HepG2 (cell line): Measurements from ENCODE around the gene PDZD7. TPM values are rescaled to one million over a fixed set of nuclear protein-coding genes. Genes with fewer than 3 reads are reported as not detected.

Experiments used
- ATAC-seq: fragments of 200-7000 bp; cut with Tn5 transposase; 3 replicates; pipeline ENCODE4 v1.9.1; 2020; ENCODE audit warnings: mild to moderate bottlenecking, moderate library complexity
- BruUV-seq: library from RNA; stranded (reverse); fragments of 400-500 nt; replicated peaks from 2 replicates; lab custom pipeline; 2021; lab: Mats Ljungman, UMichigan
- CTCF ChIA-PET: fragments of 300-600 bp; formaldehyde crosslinking; extraction: SDS; loops from one replicate; lab custom pipeline; 2021; ENCODE audit warnings: low total read pairs, inconsistent platforms, low intra/inter-chr PET ratio; lab: Yijun Ruan, JAX
- POLR2A ChIA-PET: fragments of 350-600 bp; sonication (Branson Sonifier 250); formaldehyde crosslinking; loops from one replicate; lab custom pipeline; 2020; ENCODE audit warnings: antibody characterized with exemption, inconsistent platforms; lab: Yijun Ruan, JAX
- DNase-seq: peaks from one replicate; pipeline ENCODE4 v3.0.0-alpha.2; 2015; ENCODE audit warnings: low spot score
- FAIRE-seq: peaks from 3 replicates; lab custom pipeline; 2011; peaks lifted over from hg19 to GRCh38; lab: Jason Lieb, UNC
- H2AFZ ChIP-seq: one replicate; pipeline ENCODE4 v1.6.1; 2011; ENCODE audit warnings: low read length, inconsistent platforms
- H3K27ac ChIP-seq: fragments of 300-600 bp; 3 replicates; pipeline ENCODE4 v1.8.0; 2011; ENCODE audit warnings: mixed run types, mild to moderate bottlenecking, mixed read lengths, low read length, inconsistent platforms; ENCODE audit not compliant: insufficient read depth; ENCODE audit errors: extremely low read length
- H3K27me3 ChIP-seq, 2 experiments: fragments of 200-600 bp in 1 of 2; 2 replicates in 1 of 2; 3 replicates in 1 of 2; pipeline versions ENCODE4 v1.6.0 to v1.8.0; 2011; ENCODE audit warnings: low read length in 2 of 2, mild to moderate bottlenecking in 2 of 2, moderate library complexity in 2 of 2, inconsistent platforms in 1 of 2; ENCODE audit not compliant: insufficient read depth in 2 of 2, control insufficient read depth in 1 of 2
- H3K36me3 ChIP-seq, 2 experiments: fragments of 200-600 bp in 1 of 2; replicated peaks in 1 of 2; 2 replicates in 1 of 2; 3 replicates in 1 of 2; pipeline versions ENCODE4 v1.5.1 to v1.8.0; 2011; ENCODE audit warnings: low read length in 2 of 2, inconsistent platforms in 1 of 2; ENCODE audit not compliant: insufficient read depth in 2 of 2, control insufficient read depth in 1 of 2
- H3K4me1 ChIP-seq: 2 replicates; pipeline ENCODE4 v1.5.1; 2012; ENCODE audit warnings: low read length, inconsistent platforms; ENCODE audit not compliant: insufficient read depth
- H3K4me2 ChIP-seq: 2 replicates; pipeline ENCODE4 v1.6.0; 2011; ENCODE audit warnings: low read depth, low read length, inconsistent platforms
- H3K4me3 ChIP-seq, 3 experiments: fragments of 200-600 bp in 1 of 3; sonication (generic), shearing (Covaris generic) in 1 of 3; replicated peaks in 1 of 3; 2 replicates each; pipeline ENCODE4 v1.5.1; 2011 to 2016; ENCODE audit warnings: low read length in 3 of 3, inconsistent platforms in 2 of 3, low read depth in 2 of 3, mild to moderate bottlenecking in 2 of 3, control low read depth in 1 of 3, mixed read lengths in 1 of 3; ENCODE audit not compliant: insufficient read depth in 1 of 3
- H3K79me2 ChIP-seq: one replicate; pipeline ENCODE4 v1.6.1; 2011; ENCODE audit warnings: low read length, inconsistent platforms; ENCODE audit not compliant: insufficient read depth
- H3K9ac ChIP-seq: 2 replicates; pipeline ENCODE4 v1.6.0; 2011; ENCODE audit warnings: mild to moderate bottlenecking, low read depth, low read length, inconsistent platforms; ENCODE audit not compliant: insufficient read depth
- H3K9me3 ChIP-seq: 2 replicates; pipeline ENCODE4 v1.5.1; 2012; ENCODE audit warnings: mild to moderate bottlenecking, low read length
- H4K20me1 ChIP-seq: 2 replicates; pipeline ENCODE4 v1.6.0; 2011; ENCODE audit warnings: inconsistent platforms, mild to moderate bottlenecking, low read length, moderate library complexity; ENCODE audit not compliant: insufficient read depth
- FOXP1 ChIP-seq, 2 experiments: fragments of 450-650 bp in 1 of 2; IDR thresholded peaks; 2 replicates each; pipeline ENCODE4 v1.6.1; 2017 to 2018; ENCODE audit warnings: antibody characterized with exemption in 1 of 2
- IKZF1 ChIP-seq: fragments of 450-650 bp; IDR thresholded peaks from 2 replicates; pipeline ENCODE4 v1.7.1; 2016
- KAT8 ChIP-seq: IDR thresholded peaks from 2 replicates; pipeline ENCODE4 v1.6.1; 2016; ENCODE audit warnings: missing genetic modification reagents, missing compliant biosample characterization
- KDM5B ChIP-seq: sonication (generic); formaldehyde crosslinking; IDR thresholded peaks from 2 replicates; pipeline ENCODE4 v1.4.0; 2020; ENCODE audit warnings: missing genetic modification reagents, mild to moderate bottlenecking, borderline replicate concordance
- KDM6A ChIP-seq: IDR thresholded peaks from 2 replicates; pipeline ENCODE4 v1.6.1; 2016; ENCODE audit warnings: low read depth
- MYNN ChIP-seq: sonication (generic); formaldehyde crosslinking; IDR thresholded peaks from 2 replicates; pipeline ENCODE4 v1.4.0; 2020; ENCODE audit warnings: mild to moderate bottlenecking, low read depth, missing genetic modification reagents
- PLRG1 ChIP-seq: fragments of 450-650 bp; conservative IDR thresholded peaks from 2 replicates; pipeline ENCODE4 v1.6.1; 2016
- ZKSCAN1 ChIP-seq: fragments of 150-350 bp; IDR thresholded peaks from 2 replicates; pipeline ENCODE4 v1.6.1; 2014; ENCODE audit warnings: low read length
- ZNF12 ChIP-seq: sonication (generic); formaldehyde crosslinking; IDR thresholded peaks from 2 replicates; pipeline ENCODE4 v1.5.0; 2020; ENCODE audit warnings: missing genetic modification reagents
- ZNF713 ChIP-seq: sonication (generic); formaldehyde crosslinking; IDR thresholded peaks from 2 replicates; pipeline ENCODE4 v1.4.0; 2020; ENCODE audit warnings: mild to moderate bottlenecking, missing genetic modification reagents
- ZNF784 ChIP-seq: sonication (generic); formaldehyde crosslinking; IDR thresholded peaks from 2 replicates; pipeline ENCODE4 v1.5.1; 2020; ENCODE audit warnings: missing genetic modification reagents, mild to moderate bottlenecking, borderline replicate concordance
- ZSCAN25 ChIP-seq: sonication (generic); formaldehyde crosslinking; IDR thresholded peaks from 2 replicates; pipeline ENCODE4 v1.8.0; 2022; ENCODE audit warnings: mild to moderate bottlenecking, missing genetic modification reagents
- WGBS: methylation state at CpG from one replicate; pipeline ENCODE4 v1.1.6; 2017; ENCODE audit warnings: low lambda C conversion rate; 5-methylcytosine and 5-hydroxymethylcytosine counted together
- in situ Hi-C: cut with HindIII; loops from 2 replicates; pipeline ENCODE4 v1.10.0; 2017; ENCODE audit warnings: low pct_unique_long_range_greater_than_20kb; ENCODE audit not compliant: extremely low pct_ligation_motif_present
- intact Hi-C: fragments of 100-400 bp; cut with micrococcal nuclease; formaldehyde crosslinking; loops from one replicate; pipeline ENCODE4 v1.10.0; 2022; ENCODE audit not compliant: unreplicated experiment
- polyA plus RNA-seq, 8 experiments: library from polyadenylated mRNA; depleted of rRNA in 3 of 8; stranded (reverse) in 7 of 8; unstranded in 1 of 8; fragments of >200 nt; fragmentation: Illumina TruSeq in 4 of 8; extraction: Trizol in 4 of 8; gene quantifications; 2 replicates each; pipeline versions ENCODE4 v1.2.1 to v1.2.3, GENCODE V29; 2011 to 2016; ENCODE audit warnings: low read depth in 4 of 8, missing spikeins in 1 of 8, mixed read lengths in 1 of 8; ENCODE audit not compliant: insufficient read depth in 1 of 8
- total RNA-seq, 5 experiments: library from RNA; depleted of rRNA; stranded (reverse); fragments of >200 nt; fragmentation: Illumina TruSeq; extraction: Trizol; gene quantifications; 2 replicates each; pipeline ENCODE4 v1.2.3, GENCODE V29; 2016; ENCODE audit warnings: low read depth in 1 of 5
- TF ChIP-seq, protein P1 (sequence below): sonication (generic); formaldehyde crosslinking; IDR thresholded peaks from 2 replicates; pipeline ENCODE4 v1.5.1; 2020; ENCODE audit warnings: missing genetic modification reagents, mild to moderate bottlenecking, borderline replicate concordance
- TF ChIP-seq, protein P2 (sequence below): sonication (generic); formaldehyde crosslinking; conservative IDR thresholded peaks from 2 replicates; pipeline ENCODE4 v1.4.0; 2020; ENCODE audit warnings: missing genetic modification reagents

PDZD7 gene
- total and polyA plus RNA-seq, 2 of the 13 experiments (the other 11 are each of a cell fraction or from before 2014, with no cell fraction given), result 0.58 to 0.73 TPM

DNA sequence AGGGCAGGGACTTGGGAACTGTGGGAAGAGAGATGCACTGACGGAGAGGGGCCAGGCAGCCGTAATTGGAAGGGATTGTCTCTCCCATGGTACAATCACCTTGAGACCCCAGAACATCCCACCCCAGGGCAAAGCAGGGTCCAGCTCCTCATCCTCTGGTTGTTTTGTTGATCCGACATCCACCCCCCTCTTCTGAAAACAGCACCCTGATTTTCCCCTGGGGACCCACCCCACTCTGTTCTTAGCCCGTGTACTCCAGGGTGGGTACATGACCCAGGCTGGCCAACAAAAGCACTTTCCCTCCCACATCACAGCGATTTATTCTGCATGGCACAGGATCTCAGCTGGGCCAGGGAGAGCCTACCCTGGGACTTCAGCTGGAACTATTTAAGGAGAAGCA lies 14.1 kb downstream of the PDZD7 start (continued):
- TF ChIP-seq ZNF713 (CRISPR knock-in tag) (no peak), PLRG1 (no peak), FOXP1 (IDR thresholded peaks at IDR 0.05) (no peak), FOXP1 (CRISPR knock-in tag; IDR thresholded peaks at IDR 0.05) (no peak), ZNF784 (no peak), KDM5B (CRISPR knock-in tag) (no peak)
- TF ChIP-seq, protein P1, sequence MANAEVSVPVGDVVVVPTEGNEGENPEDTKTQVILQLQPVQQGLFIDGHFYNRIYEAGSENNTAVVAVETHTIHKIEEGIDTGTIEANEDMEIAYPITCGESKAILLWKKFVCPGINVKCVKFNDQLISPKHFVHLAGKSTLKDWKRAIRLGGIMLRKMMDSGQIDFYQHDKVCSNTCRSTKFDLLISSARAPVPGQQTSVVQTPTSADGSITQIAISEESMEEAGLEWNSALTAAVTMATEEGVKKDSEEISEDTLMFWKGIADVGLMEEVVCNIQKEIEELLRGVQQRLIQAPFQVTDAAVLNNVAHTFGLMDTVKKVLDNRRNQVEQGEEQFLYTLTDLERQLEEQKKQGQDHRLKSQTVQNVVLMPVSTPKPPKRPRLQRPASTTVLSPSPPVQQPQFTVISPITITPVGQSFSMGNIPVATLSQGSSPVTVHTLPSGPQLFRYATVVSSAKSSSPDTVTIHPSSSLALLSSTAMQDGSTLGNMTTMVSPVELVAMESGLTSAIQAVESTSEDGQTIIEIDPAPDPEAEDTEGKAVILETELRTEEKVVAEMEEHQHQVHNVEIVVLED (CRISPR knock-in tag), result no peak
- TF ChIP-seq, all 625 proteins: peak for 0

- H2AFZ ChIP-seq, result no peak overlapping the region
- intact Hi-C loops (no loop called here), in situ Hi-C loops (no loop called here)
- ChIA-PET POLR2A (interaction anchor here (1.0 to 6.0 kb wide), 2 partner anchors 17 to 137 kb away, joined by 3 to 56 read pairs; partner anchors contain the start of gene LZTS2), CTCF (interaction anchor here (1.4 to 6.1 kb wide), 2 partner anchors 19 to 25 kb away, joined by 3 to 240 read pairs; partner anchors contain the start of gene LZTS2)
- H3K4me1 ChIP-seq, result peaks cover 67% of the 10 kb centered on the region
- no peak for FAIRE-seq
- no peaks in the 10 kb centered on the region for H4K20me1 ChIP-seq
- no peak overlapping the region for H3K4me3 ChIP-seq
- no peaks in the 10 kb centered on the region for H3K79me2 ChIP-seq
- H3K36me3 ChIP-seq, result no peaks in the 10 kb centered on the region
- 60% methylated on average over 1 of the region's 8 CpGs for WGBS
- DNase-seq, result no peak
- no peak overlapping the region for H3K9ac ChIP-seq
- no peak overlapping the region for H3K4me2 ChIP-seq
- ATAC-seq, result no peak
- BruUV-seq, result no TSS peak
- H3K27ac ChIP-seq, result no peak overlapping the region
- H3K27me3 ChIP-seq, result peaks cover 0 to 6% of the 10 kb centered on the region in 2 experiments; a peak in 1 of 5 replicates
- TF ChIP-seq ZSCAN25, result no peak
- no peak for TF ChIP-seq MYNN (CRISPR knock-in tag)
- TF ChIP-seq KDM6A (CRISPR knock-in tag), result no peak
- TF ChIP-seq, protein P2, sequence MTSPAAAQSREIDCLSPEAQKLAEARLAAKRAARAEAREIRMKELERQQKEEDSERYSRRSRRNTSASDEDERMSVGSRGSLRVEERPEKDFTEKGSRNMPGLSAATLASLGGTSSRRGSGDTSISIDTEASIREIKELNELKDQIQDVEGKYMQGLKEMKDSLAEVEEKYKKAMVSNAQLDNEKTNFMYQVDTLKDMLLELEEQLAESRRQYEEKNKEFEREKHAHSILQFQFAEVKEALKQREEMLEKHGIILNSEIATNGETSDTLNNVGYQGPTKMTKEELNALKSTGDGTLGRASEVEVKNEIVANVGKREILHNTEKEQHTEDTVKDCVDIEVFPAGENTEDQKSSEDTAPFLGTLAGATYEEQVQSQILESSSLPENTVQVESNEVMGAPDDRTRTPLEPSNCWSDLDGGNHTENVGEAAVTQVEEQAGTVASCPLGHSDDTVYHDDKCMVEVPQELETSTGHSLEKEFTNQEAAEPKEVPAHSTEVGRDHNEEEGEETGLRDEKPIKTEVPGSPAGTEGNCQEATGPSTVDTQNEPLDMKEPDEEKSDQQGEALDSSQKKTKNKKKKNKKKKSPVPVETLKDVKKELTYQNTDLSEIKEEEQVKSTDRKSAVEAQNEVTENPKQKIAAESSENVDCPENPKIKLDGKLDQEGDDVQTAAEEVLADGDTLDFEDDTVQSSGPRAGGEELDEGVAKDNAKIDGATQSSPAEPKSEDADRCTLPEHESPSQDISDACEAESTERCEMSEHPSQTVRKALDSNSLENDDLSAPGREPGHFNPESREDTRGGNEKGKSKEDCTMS (CRISPR knock-in tag), result no peak
- TF ChIP-seq IKZF1, result no peak
- TF ChIP-seq KAT8 (CRISPR knock-in tag), result no peak
- TF ChIP-seq ZNF12 (CRISPR knock-in tag), result no peak
- no peak for TF ChIP-seq ZKSCAN1
- H3K9me3 ChIP-seq, result no peaks in the 10 kb centered on the region
Observed at GRCh38 chr10:101015582-101015973, 15.4 kb downstream of the PDZD7 start.
